Measurements from ENCODE around the gene SRR. TPM values are rescaled to one million over a fixed set of nuclear protein-coding genes. Genes with fewer than 3 reads are reported as not detected.

Gene SRR
- polyA plus RNA-seq, 1 experiment, result 27.3 TPM

DNA sequence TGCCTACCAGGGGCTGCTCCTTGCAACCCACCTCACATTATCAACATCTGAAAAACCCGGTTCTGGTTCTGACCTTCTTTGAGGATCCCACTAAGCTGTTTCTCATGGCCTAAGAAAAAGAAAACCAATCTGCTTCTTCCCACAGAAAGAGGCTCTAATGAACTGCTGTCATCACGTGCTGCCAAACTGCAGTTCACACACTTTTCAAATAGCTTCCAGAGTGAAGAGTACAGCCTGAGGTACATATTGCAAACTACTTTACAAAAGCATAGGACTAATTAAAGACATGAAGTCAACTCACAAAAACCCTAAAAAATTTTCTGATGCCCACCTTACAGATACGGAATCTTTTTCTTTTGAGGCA is 36.9 kb upstream of the SRR start:
- TF ChIP-seq, protein P1, sequence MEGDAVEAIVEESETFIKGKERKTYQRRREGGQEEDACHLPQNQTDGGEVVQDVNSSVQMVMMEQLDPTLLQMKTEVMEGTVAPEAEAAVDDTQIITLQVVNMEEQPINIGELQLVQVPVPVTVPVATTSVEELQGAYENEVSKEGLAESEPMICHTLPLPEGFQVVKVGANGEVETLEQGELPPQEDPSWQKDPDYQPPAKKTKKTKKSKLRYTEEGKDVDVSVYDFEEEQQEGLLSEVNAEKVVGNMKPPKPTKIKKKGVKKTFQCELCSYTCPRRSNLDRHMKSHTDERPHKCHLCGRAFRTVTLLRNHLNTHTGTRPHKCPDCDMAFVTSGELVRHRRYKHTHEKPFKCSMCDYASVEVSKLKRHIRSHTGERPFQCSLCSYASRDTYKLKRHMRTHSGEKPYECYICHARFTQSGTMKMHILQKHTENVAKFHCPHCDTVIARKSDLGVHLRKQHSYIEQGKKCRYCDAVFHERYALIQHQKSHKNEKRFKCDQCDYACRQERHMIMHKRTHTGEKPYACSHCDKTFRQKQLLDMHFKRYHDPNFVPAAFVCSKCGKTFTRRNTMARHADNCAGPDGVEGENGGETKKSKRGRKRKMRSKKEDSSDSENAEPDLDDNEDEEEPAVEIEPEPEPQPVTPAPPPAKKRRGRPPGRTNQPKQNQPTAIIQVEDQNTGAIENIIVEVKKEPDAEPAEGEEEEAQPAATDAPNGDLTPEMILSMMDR (IDR thresholded peaks at IDR 0.05; ENCODE audit: low read depth, low read length), result no peak
- H3K4me3 ChIP-seq (ENCODE audit: low read depth, low read length), result no peak overlapping the region
- H3K27me3 ChIP-seq (ENCODE audit: control insufficient read depth, insufficient read depth, low read length), result no peaks in the 10 kb centered on the region
- no peaks in the 10 kb centered on the region for H3K9me3 ChIP-seq (ENCODE audit: control insufficient read depth, insufficient read depth, low read length)
- ChIA-PET POLR2A (interaction anchor here (1.2 kb wide), 1 partner anchor 16 kb away, joined by 3 read pairs; no protein-coding TSS in a partner anchor), CTCF (interaction anchor here (1.3 to 1.8 kb wide), 3 partner anchors 15 to 208 kb away, joined by 3 to 6 read pairs (median 6); no protein-coding TSS in a partner anchor)
- DNase-seq (ENCODE audit: low read depth, low spot score), result no peak
- H3K27ac ChIP-seq (ENCODE audit: low read depth, low read length), result no peak overlapping the region

DNA sequence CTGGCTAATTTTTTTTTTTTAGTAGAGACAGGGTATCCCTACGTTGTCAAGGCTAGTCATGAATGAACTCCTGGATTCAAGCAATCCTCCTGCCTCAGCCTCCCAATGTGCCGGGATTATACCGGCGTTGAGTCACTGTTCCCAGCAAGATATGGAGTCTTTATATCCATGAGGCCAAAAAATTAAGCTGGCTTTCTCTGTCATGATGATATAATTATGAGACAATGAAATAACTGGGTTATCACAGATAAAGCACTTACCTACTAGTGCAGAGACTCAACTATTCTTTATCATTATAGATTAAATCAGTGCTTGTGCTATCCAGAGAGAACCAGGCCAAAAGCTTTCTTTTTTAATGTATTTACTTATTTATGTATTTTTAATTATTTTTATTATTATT is 36.4 kb upstream of the SRR start:
- Histone ChIP-seq H3K4me3 (ENCODE audit: low read depth, low read length) (no peak overlapping the region), H3K27ac (ENCODE audit: low read depth, low read length) (no peak overlapping the region), H3K9me3 (ENCODE audit: control insufficient read depth, insufficient read depth, low read length) (no peaks in the 10 kb centered on the region), H3K27me3 (ENCODE audit: control insufficient read depth, insufficient read depth, low read length) (no peaks in the 10 kb centered on the region)
- POLR2A ChIA-PET, result interaction anchor here (0.7 to 1.2 kb wide), 2 partner anchors 17 to 353 kb away, joined by 3 read pairs; no protein-coding TSS in a partner anchor
- TF ChIP-seq, protein P1 (IDR thresholded peaks at IDR 0.05; ENCODE audit: low read depth, low read length), result no peak
- CTCF ChIA-PET, result interaction anchor here (1.3 to 1.8 kb wide), 3 partner anchors 14 to 208 kb away, joined by 3 to 6 read pairs (median 6); no protein-coding TSS in a partner anchor
- DNase-seq (ENCODE audit: low read depth, low spot score), result no peak

DNA sequence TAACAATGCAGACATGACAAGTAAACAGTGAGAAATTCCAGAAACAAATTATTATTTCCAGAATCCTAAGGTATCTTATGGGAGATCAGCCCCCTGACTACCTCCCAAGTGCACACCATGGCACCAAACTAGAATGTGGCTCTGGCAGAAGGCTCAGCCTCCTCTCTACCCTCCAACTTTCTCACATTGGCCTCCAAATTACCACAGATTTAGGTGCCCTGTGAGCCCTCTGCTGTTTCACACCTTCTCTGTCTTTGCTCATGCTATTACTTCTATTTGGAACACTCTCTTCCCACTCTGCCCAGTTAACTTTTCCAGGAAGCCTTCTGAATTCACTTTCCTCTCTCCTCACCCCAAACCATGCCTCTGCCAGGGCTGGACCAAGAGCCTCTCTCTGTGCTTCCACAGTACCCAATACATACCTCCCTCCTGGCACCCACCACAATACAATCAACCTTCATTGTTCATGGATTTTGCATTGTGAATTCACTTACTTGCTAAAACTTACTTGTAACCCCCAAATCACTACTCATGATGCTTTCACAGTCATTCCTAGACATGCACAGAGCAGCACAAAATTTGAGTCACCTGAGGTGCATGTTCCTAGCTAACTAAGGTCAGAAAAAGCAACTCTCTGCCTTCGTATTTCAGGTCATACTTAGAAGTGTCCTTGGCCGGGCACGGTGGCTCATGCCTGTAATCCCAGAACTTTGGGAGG is 31.6 kb upstream of the SRR start:
- TF ChIP-seq, protein P1 (IDR thresholded peaks at IDR 0.05; ENCODE audit: low read depth, low read length), result no peak
- DNase-seq (ENCODE audit: low read depth, low spot score), result no peak
- CTCF ChIA-PET, result interaction anchor here (0.6 kb wide), 1 partner anchor 214 kb away, joined by 3 read pairs; no protein-coding TSS in a partner anchor
- POLR2A ChIA-PET, result no interaction called here
- Histone ChIP-seq H3K27ac (ENCODE audit: low read depth, low read length) (no peak overlapping the region), H3K9me3 (ENCODE audit: control insufficient read depth, insufficient read depth, low read length) (no peaks in the 10 kb centered on the region), H3K27me3 (ENCODE audit: control insufficient read depth, insufficient read depth, low read length) (no peaks in the 10 kb centered on the region), H3K4me3 (ENCODE audit: low read depth, low read length) (no peak overlapping the region)

DNA sequence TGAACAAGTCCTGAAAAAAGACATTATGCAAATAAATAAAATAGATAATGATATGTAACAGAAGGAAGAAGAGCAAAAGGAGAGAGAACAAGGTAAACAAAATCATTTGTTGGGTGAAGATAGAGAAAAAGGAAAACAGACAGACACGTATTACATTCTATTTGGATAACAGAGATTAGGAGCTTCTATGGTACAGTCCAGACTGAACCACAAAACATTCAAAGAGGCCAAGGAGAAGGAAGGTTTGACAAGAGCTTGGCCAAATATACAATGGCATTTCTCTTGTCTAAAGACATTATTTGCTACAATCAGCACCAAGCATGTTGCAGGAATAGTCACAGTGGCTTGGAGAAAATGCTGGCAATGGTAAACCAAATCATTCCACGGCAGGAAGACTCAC is 29.3 kb upstream of the SRR start:
- H3K27ac ChIP-seq (ENCODE audit: low read depth, low read length), result no peak overlapping the region
- no peaks in the 10 kb centered on the region for H3K9me3 ChIP-seq (ENCODE audit: control insufficient read depth, insufficient read depth, low read length)
- no peaks in the 10 kb centered on the region for H3K27me3 ChIP-seq (ENCODE audit: control insufficient read depth, insufficient read depth, low read length)
- ChIA-PET POLR2A (no interaction called here), CTCF (no interaction called here)
- no peak overlapping the region for H3K4me3 ChIP-seq (ENCODE audit: low read depth, low read length)
- TF ChIP-seq, protein P1 (IDR thresholded peaks at IDR 0.05; ENCODE audit: low read depth, low read length), result no peak
- no peak for DNase-seq (ENCODE audit: low read depth, low spot score)

DNA sequence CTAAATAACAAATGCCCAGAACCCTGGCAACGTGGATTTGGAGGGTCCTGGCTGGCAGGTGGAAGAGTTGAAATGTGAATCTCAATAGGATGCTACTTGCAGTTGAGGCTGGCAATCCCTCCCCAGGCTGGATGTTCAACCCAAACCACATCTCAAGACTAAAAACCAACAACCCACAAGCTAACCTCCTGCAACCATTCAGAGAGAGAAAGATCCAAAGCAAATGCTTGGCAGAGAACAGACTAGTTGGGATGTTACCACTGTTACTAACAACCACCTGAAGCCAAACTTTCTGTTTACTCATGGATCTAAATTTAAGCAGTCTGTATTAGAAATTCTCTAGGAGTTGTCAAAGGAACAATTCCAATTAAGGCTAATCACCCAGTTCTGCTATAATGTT is 28.0 kb upstream of the SRR start:
- Histone ChIP-seq H3K27ac (ENCODE audit: low read depth, low read length) (no peak overlapping the region), H3K9me3 (ENCODE audit: control insufficient read depth, insufficient read depth, low read length) (no peaks in the 10 kb centered on the region), H3K27me3 (ENCODE audit: control insufficient read depth, insufficient read depth, low read length) (no peaks in the 10 kb centered on the region), H3K4me3 (ENCODE audit: low read depth, low read length) (no peak overlapping the region)
- ChIA-PET CTCF (no interaction called here), POLR2A (no interaction called here)
- TF ChIP-seq, protein P1 (IDR thresholded peaks at IDR 0.05; ENCODE audit: low read depth, low read length), result no peak
- no peak for DNase-seq (ENCODE audit: low read depth, low spot score)
